Amniotic stem cell (primary cell): ENCODE measurements around the gene CPNE4.

Experiments
- DNase-seq: peaks from one replicate; lab custom pipeline; 2025; lab: John Stamatoyannopoulos, UW

The CPNE4 gene

GRCh38 chr3:131796558-131797198 is 238.1 kb downstream of the CPNE4 start:
- no peak for DNase-seq

- DNase-seq = no peak
Observed at GRCh38 chr3:131796111-131796510, 238.7 kb downstream of the CPNE4 start.

- no peak for DNase-seq
Observed at GRCh38 chr3:131795390-131796090, 239.3 kb downstream of the CPNE4 start.

- peak; percentile 12 for DNase-seq
Observed at GRCh38 chr3:131794766-131795388, 239.9 kb downstream of the CPNE4 start.

GRCh38 chr3:131793870-131794269 is 240.9 kb downstream of the CPNE4 start:
- no peak for DNase-seq

- DNase-seq = no peak
Observed at GRCh38 chr3:131789188-131789587, 245.6 kb downstream of the CPNE4 start.

- no peak for DNase-seq
Observed at GRCh38 chr3:131786386-131786785, 248.4 kb downstream of the CPNE4 start.

- no peak for DNase-seq
Observed at GRCh38 chr3:131782751-131783150, 252.1 kb downstream of the CPNE4 start.

GRCh38 chr3:131778526-131778925 is 256.3 kb downstream of the CPNE4 start:
- no peak for DNase-seq

GRCh38 chr3:131775650-131776049 is 259.2 kb downstream of the CPNE4 start:
- no peak for DNase-seq

- DNase-seq = no peak
Observed at GRCh38 chr3:131772269-131773026, 262.4 kb downstream of the CPNE4 start.

- DNase-seq = no peak
Observed at GRCh38 chr3:131762981-131763564, 271.7 kb downstream of the CPNE4 start.

- no peak for DNase-seq
Observed at GRCh38 chr3:131756405-131756804, 278.4 kb downstream of the CPNE4 start.

GRCh38 chr3:131755380-131755779 is 279.4 kb downstream of the CPNE4 start:
- no peak for DNase-seq

- DNase-seq = no peak
Observed at GRCh38 chr3:131750256-131750655, 284.6 kb downstream of the CPNE4 start.

- no peak for DNase-seq
Observed at GRCh38 chr3:131749826-131750225, 285.0 kb downstream of the CPNE4 start.

GRCh38 chr3:131747466-131747865 is 287.3 kb downstream of the CPNE4 start:
- DNase-seq = no peak

GRCh38 chr3:131744765-131745164 is 290.0 kb downstream of the CPNE4 start:
- DNase-seq = no peak

GRCh38 chr3:131743126-131743525 is 291.7 kb downstream of the CPNE4 start:
- DNase-seq = no peak

GRCh38 chr3:131739211-131739610 is 295.6 kb downstream of the CPNE4 start:
- DNase-seq = no peak

GRCh38 chr3:131738095-131738494 is 296.7 kb downstream of the CPNE4 start:
- DNase-seq = no peak

- DNase-seq = no peak
Observed at GRCh38 chr3:131735544-131735943, 299.3 kb downstream of the CPNE4 start.
